Lower leg skin (tissue), 4 donors: Measurements from ENCODE around the gene FCER2. TPM values are rescaled to one million over a fixed set of nuclear protein-coding genes. Genes with fewer than 3 reads are reported as not detected.

Experiments used
- DNase-seq, 2 donors: peaks; one replicate each; pipeline ENCODE4 v3.0.0-alpha.2; 2019; ENCODE audit warnings: low spot score in 2 of 2
- H3K4me3 ChIP-seq: fragments of 200-600 bp; sonication (generic); 2 replicates; pipeline ENCODE4 v1.5.1; 2017; ENCODE audit warnings: mild to moderate bottlenecking, low read depth; ENCODE audit not compliant: poor library complexity, severe bottlenecking
- POLR2A ChIP-seq, 2 donors: fragments of 450-650 bp; IDR thresholded peaks; one replicate each; pipeline ENCODE4 v1.6.1; 2016 to 2017; ENCODE audit warnings: antibody characterized with exemption in 2 of 2, mild to moderate bottlenecking in 1 of 2, moderate library complexity in 1 of 2
- WGBS, 2 donors: methylation state at CpG; one replicate each; pipeline ENCODE4 v1.1.5; 2018; 5-methylcytosine and 5-hydroxymethylcytosine counted together
- intact Hi-C: fragments of 100-400 bp; cut with DNase I; formaldehyde crosslinking; loops from one replicate; pipeline ENCODE4 v1.15.0; 2023; ENCODE audit warnings: low total_unique reads
- total RNA-seq, 4 donors: library from RNA; depleted of rRNA; stranded (reverse); fragments of >200 nt; gene quantifications; one replicate each; pipeline ENCODE4 v1.1.0, GENCODE V29; 2016
- TF ChIP-seq, protein P1 (sequence below), 3 donors: fragments of 450-650 bp; IDR thresholded peaks; one replicate each; pipeline ENCODE4 v1.5.1; 2016; ENCODE audit warnings: antibody characterized with exemption in 3 of 3, mild to moderate bottlenecking in 3 of 3, moderate library complexity in 2 of 3

Gene FCER2
- total RNA-seq, 4 donors from 2014 or later = not detected

GRCh38 chr19:7668842-7669241, 33.1 kb downstream of the FCER2 start, which contains the start of gene RETN:
TSS of gene RETN (plus strand) at chr19:7669049. CDS start at chr19:7669327, 278 bp downstream.
- H3K4me3 ChIP-seq = no peak within 1 kb of the TSS
- WGBS, 2 donors = 64 to 90% methylated on average over 5 to 9 of the region's 9 CpGs
- TF ChIP-seq, protein P1, sequence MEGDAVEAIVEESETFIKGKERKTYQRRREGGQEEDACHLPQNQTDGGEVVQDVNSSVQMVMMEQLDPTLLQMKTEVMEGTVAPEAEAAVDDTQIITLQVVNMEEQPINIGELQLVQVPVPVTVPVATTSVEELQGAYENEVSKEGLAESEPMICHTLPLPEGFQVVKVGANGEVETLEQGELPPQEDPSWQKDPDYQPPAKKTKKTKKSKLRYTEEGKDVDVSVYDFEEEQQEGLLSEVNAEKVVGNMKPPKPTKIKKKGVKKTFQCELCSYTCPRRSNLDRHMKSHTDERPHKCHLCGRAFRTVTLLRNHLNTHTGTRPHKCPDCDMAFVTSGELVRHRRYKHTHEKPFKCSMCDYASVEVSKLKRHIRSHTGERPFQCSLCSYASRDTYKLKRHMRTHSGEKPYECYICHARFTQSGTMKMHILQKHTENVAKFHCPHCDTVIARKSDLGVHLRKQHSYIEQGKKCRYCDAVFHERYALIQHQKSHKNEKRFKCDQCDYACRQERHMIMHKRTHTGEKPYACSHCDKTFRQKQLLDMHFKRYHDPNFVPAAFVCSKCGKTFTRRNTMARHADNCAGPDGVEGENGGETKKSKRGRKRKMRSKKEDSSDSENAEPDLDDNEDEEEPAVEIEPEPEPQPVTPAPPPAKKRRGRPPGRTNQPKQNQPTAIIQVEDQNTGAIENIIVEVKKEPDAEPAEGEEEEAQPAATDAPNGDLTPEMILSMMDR (IDR thresholded peaks at IDR 0.05) = no peak
- no peak for TF ChIP-seq POLR2A (IDR thresholded peaks at IDR 0.05)
- intact Hi-C loops = no loop called here
- no peak for DNase-seq

DNA sequence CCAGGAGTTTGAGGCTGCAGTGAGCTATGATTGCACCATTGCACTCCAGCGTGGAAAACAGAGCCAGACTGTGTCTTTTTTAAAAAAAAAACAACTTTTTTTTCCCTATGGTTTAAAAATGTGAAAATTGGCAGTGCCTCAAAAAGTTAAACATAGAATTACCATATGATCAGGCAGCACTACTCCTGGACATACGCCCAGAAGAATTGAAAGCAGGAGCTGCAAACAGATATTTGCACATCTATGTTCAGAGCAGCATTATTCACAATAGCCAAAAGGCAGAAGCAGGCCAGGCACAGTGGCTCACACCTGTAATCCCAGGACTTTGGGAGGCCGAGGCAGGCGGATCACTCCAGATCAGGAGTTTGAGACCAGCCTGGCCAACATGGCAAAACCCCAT, 36.9 kb downstream of the FCER2 start:
- no peak for TF ChIP-seq POLR2A (IDR thresholded peaks at IDR 0.05)
- TF ChIP-seq, protein P1 (IDR thresholded peaks at IDR 0.05) = no peak
- no peak for DNase-seq
- intact Hi-C loops = no loop called here

DNA sequence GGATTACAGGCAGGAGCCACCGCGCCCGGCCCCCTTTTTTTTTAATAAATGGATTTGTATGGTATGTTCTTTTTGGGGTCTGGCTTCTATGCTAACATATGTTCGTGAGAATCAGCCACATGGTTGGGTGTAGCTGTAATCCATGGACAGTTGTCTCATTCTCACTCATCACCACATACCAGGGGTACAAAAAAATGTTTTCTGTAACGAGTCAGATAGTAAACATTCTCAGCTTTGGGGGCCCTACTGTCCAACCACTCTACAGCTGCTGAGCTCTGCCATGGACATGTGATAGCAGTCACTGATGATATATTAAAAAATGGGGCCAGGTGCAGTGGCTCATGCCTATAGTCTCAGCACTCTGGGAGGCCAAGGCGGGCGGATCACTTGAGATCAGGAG, 38.2 kb downstream of the FCER2 start:
- intact Hi-C loops = no loop called here
- TF ChIP-seq, protein P1 (IDR thresholded peaks at IDR 0.05) = no peak
- no peak for TF ChIP-seq POLR2A (IDR thresholded peaks at IDR 0.05)
- no peak for DNase-seq
- H3K4me3 ChIP-seq = no peak overlapping the region
- 57 to 66% methylated on average over 7 of the region's 7 CpGs for WGBS, 2 donors

More for the DNA sequence above, 36.9 kb downstream of the FCER2 start:
- no peak overlapping the region for H3K4me3 ChIP-seq
- WGBS, 2 donors = 32% methylated on average over 4 of the region's 4 CpGs

DNA sequence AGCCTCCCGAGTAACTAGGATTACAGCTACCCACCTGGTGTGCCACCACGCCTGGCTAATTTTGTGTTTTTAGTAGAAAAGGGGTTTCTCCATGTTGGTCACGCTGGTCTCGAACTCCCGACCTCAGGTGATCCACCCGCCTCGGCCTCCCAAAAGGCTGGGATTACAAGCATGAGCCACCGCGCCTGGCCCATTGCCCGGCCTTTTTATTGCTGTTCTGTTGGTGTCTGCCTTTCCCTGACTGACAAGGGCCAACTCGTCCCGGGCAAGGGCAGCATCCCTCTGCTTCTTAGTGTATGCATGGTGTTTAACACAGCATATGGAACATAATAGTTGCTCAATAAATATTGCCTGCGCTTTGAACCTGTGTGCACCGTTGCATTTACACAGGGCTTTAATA, 39.3 kb downstream of the FCER2 start:
- intact Hi-C loops = no loop called here
- no peak for TF ChIP-seq POLR2A (IDR thresholded peaks at IDR 0.05)
- TF ChIP-seq, protein P1 (IDR thresholded peaks at IDR 0.05) = no peak
- WGBS, 2 donors = 65 to 73% methylated on average over 14 of the region's 14 CpGs
- no peak overlapping the region for H3K4me3 ChIP-seq
- no peak for DNase-seq

DNA sequence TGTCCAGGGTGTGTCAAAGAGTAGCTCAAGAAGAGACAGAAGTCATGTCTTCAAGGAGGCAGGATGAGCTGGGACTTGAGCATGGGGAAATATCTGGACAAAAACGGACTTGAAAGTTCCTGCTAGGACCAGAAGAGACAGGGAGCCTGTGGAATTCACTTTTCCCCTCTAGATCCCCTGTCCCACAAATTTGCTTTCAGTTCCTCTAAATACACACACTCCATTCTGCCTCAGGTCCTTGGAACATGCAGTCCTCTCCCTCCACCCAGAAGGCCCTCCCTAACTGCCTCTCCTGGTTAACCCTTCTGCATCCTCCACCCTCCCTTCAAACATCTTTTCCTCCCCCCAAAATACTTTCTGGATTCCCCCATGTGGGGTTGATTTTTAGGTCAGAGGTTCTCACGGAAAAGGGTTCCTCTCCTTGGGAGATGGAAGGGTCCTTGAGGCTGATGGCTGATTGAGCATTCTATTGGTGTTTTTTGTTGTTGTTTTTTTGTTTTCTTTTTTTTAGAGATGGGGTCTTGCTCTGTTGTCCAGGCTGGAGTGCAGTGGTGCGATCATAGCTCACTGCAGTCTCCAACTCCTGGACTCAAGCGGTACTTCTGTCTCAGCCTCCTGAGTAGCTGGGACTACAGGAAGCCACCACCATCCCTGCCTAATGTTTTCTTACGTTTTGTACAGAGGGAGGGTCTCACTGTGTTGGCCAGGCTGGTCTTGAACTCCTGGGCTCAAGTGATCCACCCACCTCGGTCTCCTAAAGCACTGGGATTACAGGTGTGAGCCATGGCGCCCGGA, 40.0 kb downstream of the FCER2 start:
- WGBS, 2 donors = 74 to 77% methylated on average over 8 of the region's 8 CpGs
- TF ChIP-seq, protein P1 (IDR thresholded peaks at IDR 0.05) = no peak
- TF ChIP-seq POLR2A (IDR thresholded peaks at IDR 0.05) = no peak
- no peak overlapping the region for H3K4me3 ChIP-seq
- intact Hi-C loops = no loop called here
- DNase-seq = no peak
